Panc1 (cell line): ENCODE measurements around the gene INS. TPM values are rescaled to one million over a fixed set of nuclear protein-coding genes. Genes with fewer than 3 reads are reported as not detected.

Experiments
- ATAC-seq: fragments of 200-7000 bp; cut with Tn5 transposase; 2 replicates; pipeline ENCODE4 v1.9.1; 2020; ENCODE audit warnings: mild to moderate bottlenecking, moderate library complexity
- BruUV-seq: library from RNA; stranded (reverse); fragments of 400-500 nt; replicated peaks from 2 replicates; lab custom pipeline; 2021; lab: Mats Ljungman, UMichigan
- CTCF ChIA-PET: fragments of 300-600 bp; sonication (Branson Sonifier 250); formaldehyde crosslinking; loops from one replicate; lab custom pipeline; 2022; ENCODE audit warnings: antibody characterized with exemption; lab: Charles Lee
- POLR2A ChIA-PET: fragments of 300-600 bp; sonication (Branson Sonifier 250); formaldehyde crosslinking; loops from one replicate; lab custom pipeline; 2022; ENCODE audit warnings: antibody characterized with exemption; lab: Charles Lee
- DNase-seq: peaks from one replicate; pipeline ENCODE4 v3.0.0-alpha.2; 2010; ENCODE audit warnings: low read depth, low spot score
- H3K27ac ChIP-seq: 2 replicates; pipeline ENCODE4 v1.5.1; 2011; ENCODE audit warnings: mild to moderate bottlenecking, low read length, inconsistent platforms
- H3K27me3 ChIP-seq: fragments of 200-500 bp; sonication (Bioruptor generic); 2 replicates; pipeline ENCODE4 v1.6.0; 2014; ENCODE audit warnings: low read length, inconsistent platforms; ENCODE audit not compliant: control insufficient read depth, insufficient read depth
- H3K36me3 ChIP-seq: fragments of 200-500 bp; sonication (Bioruptor generic); 2 replicates; pipeline ENCODE4 v1.5.1; 2014; ENCODE audit warnings: inconsistent platforms, mild to moderate bottlenecking, low read length, moderate library complexity; ENCODE audit not compliant: control insufficient read depth, insufficient read depth
- H3K4me1 ChIP-seq: 2 replicates; pipeline ENCODE4 v1.5.1; 2011; ENCODE audit warnings: inconsistent platforms, mild to moderate bottlenecking, low read length, moderate library complexity; ENCODE audit not compliant: control insufficient read depth, insufficient read depth
- H3K4me3 ChIP-seq, 2 experiments: 2 replicates each; pipeline ENCODE4 v1.5.1; 2011 to 2012; ENCODE audit warnings: low read depth in 2 of 2, low read length in 2 of 2, mild to moderate bottlenecking in 2 of 2, inconsistent platforms in 1 of 2, moderate library complexity in 1 of 2
- H3K9me3 ChIP-seq: fragments of 200-500 bp; sonication (Bioruptor generic); 2 replicates; pipeline ENCODE4 v1.5.1; 2014; ENCODE audit warnings: low read depth, mild to moderate bottlenecking, inconsistent platforms, low read length, moderate library complexity; ENCODE audit not compliant: control insufficient read depth, insufficient read depth
- CTCF ChIP-seq: fragments of 450-650 bp; IDR thresholded peaks from 2 replicates; pipeline ENCODE4 v1.5.1; 2017; ENCODE audit warnings: mild to moderate bottlenecking
- POLR2AphosphoS5 ChIP-seq: IDR thresholded peaks from 2 replicates; pipeline ENCODE4 v1.6.1; 2012; ENCODE audit warnings: mild to moderate bottlenecking, low read depth, low read length, moderate library complexity
- SIN3A ChIP-seq: IDR thresholded peaks from 2 replicates; pipeline ENCODE4 v1.6.1; 2012; ENCODE audit warnings: low read depth, mild to moderate bottlenecking, low read length, moderate library complexity, borderline replicate concordance; ENCODE audit not compliant: insufficient read depth
- in situ Hi-C: cut with HindIII; loops from 2 replicates; pipeline ENCODE4 v1.10.0; 2016; ENCODE audit warnings: low sequenced_read_pairs, low pct_unique_long_range_greater_than_20kb
- intact Hi-C: fragments of 100-400 bp; cut with micrococcal nuclease; formaldehyde crosslinking; loops from one replicate; pipeline ENCODE4 v1.10.0; 2022; ENCODE audit not compliant: unreplicated experiment
- total RNA-seq: library from RNA; stranded (reverse); gene quantifications from one replicate; pipeline ENCODE4 v1.2.1, GENCODE V29; 2021; ENCODE audit not compliant: unreplicated experiment
- TF ChIP-seq, protein P1 (sequence below), 2 experiments: IDR thresholded peaks; 2 replicates each; pipeline ENCODE4 v1.6.1; 2011 to 2012; ENCODE audit warnings: low read depth in 2 of 2, control low read depth in 1 of 2, low read length in 1 of 2, mild to moderate bottlenecking in 1 of 2, moderate library complexity in 1 of 2; ENCODE audit not compliant: insufficient read depth in 1 of 2

Gene INS
- total RNA-seq, 1 experiment from 2014 or later, result not detected

DNA sequence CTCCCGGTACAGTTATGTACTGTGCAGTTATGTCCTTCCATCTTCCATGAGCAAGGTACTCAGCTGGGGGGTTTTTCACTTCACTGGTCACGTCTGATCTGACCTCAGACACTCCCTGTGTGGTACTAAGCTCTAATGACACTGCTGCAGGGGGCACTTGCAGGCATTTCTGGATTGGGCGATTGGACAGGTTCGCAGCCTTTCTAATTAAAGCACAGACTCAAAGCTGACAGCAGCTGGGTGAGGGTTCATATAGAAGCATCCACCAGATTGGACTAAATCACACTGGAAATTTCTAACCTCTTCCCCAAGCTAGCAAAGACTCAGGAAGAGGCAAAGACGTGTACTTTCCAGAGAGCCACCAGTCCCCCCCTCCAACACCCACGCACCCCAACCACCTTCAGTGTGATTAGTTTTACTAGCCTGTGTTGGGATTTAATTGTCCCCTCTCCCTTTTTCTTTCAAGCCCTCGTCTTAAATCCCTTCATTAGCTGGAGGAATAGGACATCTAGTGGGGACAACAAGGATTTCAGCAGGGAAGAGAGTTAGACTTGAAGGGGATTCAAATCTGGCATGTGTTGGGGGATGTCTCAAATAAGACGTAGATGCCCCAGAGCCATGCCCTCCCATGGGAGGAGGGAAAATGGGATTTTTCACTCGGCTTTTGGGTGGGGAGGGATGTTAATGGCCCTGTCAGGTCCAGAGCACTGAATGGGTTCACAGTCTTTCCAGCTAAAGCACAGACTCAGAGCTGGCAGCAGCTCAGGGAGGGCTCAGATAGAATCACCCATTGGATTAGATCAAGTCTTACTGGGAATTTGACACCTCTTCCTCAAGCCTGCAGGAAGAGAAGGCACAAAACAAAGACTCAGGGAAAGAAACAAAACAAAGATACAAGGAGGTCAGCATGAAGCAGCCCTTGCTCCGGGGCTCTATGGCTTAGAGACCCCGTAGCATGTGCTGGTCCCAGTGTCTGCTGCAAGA, 10.9 kb downstream of the INS start:
- H3K36me3 ChIP-seq, result no peaks in the 10 kb centered on the region
- DNase-seq, result peak; percentile 67
- no peak overlapping the region for H3K27ac ChIP-seq
- no peak for TF ChIP-seq POLR2AphosphoS5
- TF ChIP-seq, protein P1, sequence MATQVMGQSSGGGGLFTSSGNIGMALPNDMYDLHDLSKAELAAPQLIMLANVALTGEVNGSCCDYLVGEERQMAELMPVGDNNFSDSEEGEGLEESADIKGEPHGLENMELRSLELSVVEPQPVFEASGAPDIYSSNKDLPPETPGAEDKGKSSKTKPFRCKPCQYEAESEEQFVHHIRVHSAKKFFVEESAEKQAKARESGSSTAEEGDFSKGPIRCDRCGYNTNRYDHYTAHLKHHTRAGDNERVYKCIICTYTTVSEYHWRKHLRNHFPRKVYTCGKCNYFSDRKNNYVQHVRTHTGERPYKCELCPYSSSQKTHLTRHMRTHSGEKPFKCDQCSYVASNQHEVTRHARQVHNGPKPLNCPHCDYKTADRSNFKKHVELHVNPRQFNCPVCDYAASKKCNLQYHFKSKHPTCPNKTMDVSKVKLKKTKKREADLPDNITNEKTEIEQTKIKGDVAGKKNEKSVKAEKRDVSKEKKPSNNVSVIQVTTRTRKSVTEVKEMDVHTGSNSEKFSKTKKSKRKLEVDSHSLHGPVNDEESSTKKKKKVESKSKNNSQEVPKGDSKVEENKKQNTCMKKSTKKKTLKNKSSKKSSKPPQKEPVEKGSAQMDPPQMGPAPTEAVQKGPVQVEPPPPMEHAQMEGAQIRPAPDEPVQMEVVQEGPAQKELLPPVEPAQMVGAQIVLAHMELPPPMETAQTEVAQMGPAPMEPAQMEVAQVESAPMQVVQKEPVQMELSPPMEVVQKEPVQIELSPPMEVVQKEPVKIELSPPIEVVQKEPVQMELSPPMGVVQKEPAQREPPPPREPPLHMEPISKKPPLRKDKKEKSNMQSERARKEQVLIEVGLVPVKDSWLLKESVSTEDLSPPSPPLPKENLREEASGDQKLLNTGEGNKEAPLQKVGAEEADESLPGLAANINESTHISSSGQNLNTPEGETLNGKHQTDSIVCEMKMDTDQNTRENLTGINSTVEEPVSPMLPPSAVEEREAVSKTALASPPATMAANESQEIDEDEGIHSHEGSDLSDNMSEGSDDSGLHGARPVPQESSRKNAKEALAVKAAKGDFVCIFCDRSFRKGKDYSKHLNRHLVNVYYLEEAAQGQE (IDR thresholded peaks at IDR 0.05; ENCODE audit: insufficient read depth in 1 of 2, low read depth in 2 of 2, low read length in 1 of 2), result no peak
- TF ChIP-seq CTCF, result peak; percentile 91
- no peak for TF ChIP-seq SIN3A
- no peak; the same call in 1 of the 2 replicates for ATAC-seq
- intact Hi-C loops, result loop anchor here (2.0 to 5.0 kb wide), 3 partner anchors 267 to 498 kb away; no protein-coding TSS in a partner anchor
- ChIA-PET POLR2A (interaction anchor here (0.6 kb wide), 2 partner anchors 163 to 459 kb away, joined by 3 to 13 read pairs; no protein-coding TSS in a partner anchor), CTCF (interaction anchor here (0.6 to 8.3 kb wide), 29 partner anchors 9 to 497 kb away, joined by 3 to 236 read pairs (median 5); partner anchors contain the start of genes IGF2 and TNNI2)
- in situ Hi-C loops, result loop anchor here (10.0 kb wide), 1 partner anchor 55 kb away; no protein-coding TSS in a partner anchor
- BruUV-seq, result no TSS peak
- no peaks in the 10 kb centered on the region for H3K9me3 ChIP-seq
- peaks cover 13% of the 10 kb centered on the region; the same call in 1 of the 2 replicates for H3K4me1 ChIP-seq
- no peak overlapping the region for H3K4me3 ChIP-seq
- peaks cover 22% of the 10 kb centered on the region for H3K27me3 ChIP-seq

- BruUV-seq, result no TSS peak
- intact Hi-C loops, result no loop called here
- ChIA-PET POLR2A (no interaction called here), CTCF (interaction anchor here (0.6 to 8.3 kb wide), 17 partner anchors 10 to 321 kb away, joined by 3 to 236 read pairs (median 5); partner anchors contain the start of genes IGF2 and TNNI2)
- no peak for TF ChIP-seq SIN3A
- TF ChIP-seq POLR2AphosphoS5, result no peak
- Histone ChIP-seq H3K4me3 (no peak overlapping the region), H3K4me1 (peaks cover 13% of the 10 kb centered on the region; the same call in 1 of the 2 replicates), H3K9me3 (no peaks in the 10 kb centered on the region), H3K27ac (no peak overlapping the region), H3K27me3 (peaks cover 28% of the 10 kb centered on the region), H3K36me3 (no peaks in the 10 kb centered on the region)
- DNase-seq, result no peak
- ATAC-seq, result no peak
- in situ Hi-C loops, result loop anchor here (10.0 kb wide), 1 partner anchor 55 kb away; no protein-coding TSS in a partner anchor
Measured at GRCh38 chr11:2149460-2149859, 11.5 kb downstream of the INS start.
